Stimulated activated CD4-positive, alpha-beta T cell treated with anti-CD3 and anti-CD28 coated beads, TNF-alpha, amount 100 ng/mL, for 24 hours (primary cell): ENCODE measurements around the gene THBD.
"Not testable (repeated sequence)": the region's sequence is repeated elsewhere in the genome, so short reads cannot be mapped to it uniquely, and the experiment has no call there.

Experiments
- DNase-seq, 3 experiments: peaks; one replicate each; pipeline ENCODE4 v3.0.0-alpha.2; 2020; ENCODE audit warnings: low read depth in 3 of 3

Gene THBD

GRCh38 chr20:23035731-23036130, 13.7 kb downstream of the THBD start:
- DNase-seq: no peak

DNA sequence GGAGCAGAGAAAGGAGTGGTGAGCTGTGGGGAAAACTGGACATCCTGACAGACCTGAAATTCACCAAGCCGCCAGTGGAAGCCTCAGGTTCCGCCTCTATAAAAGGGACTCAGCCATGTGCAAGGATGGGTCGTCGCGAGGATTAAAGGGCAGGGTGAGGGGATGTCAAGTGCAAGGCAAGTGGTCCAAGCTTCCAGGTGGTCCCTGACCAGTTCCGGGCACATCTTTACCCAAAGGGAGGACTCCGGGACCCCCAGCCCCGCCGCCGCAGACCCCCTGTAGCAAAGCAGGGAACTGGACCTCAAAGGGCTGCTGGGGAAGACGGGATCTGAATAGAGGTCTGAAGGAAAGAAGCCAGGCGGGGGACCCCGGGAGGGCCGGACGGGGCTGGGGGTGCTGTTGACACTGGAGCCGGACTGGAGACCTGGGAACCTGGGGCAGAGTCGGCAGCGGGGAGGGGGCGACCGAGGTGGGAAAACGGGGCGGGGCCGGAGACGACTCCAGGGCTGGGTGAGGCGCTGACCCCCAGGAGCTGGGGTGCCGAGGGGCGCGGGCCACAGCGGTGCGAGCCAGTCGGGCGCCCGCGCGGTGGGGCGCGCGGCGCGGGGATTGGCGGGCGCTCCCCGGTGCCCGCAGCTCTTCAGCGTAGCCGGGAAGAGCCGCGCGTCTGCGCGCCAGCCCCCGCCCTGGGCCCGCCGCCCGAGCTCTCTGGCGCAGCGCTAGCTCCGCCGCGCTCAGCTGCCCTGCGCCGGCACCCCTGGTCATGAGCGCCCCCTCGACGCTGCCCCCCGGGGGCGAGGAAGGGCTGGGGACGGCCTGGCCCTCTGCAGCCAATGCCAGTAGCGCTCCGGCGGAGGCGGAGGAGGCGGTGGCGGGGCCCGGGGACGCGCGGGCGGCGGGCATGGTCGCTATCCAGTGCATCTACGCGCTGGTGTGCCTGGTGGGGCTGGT, 14.5 kb downstream of the THBD start, which contains the start of gene SSTR4:
SSTR4 (plus strand) TSS at position 592 of the 951 bp plus-strand sequence; CDS start at position 764, 172 bp downstream.
- no peak for DNase-seq

DNA sequence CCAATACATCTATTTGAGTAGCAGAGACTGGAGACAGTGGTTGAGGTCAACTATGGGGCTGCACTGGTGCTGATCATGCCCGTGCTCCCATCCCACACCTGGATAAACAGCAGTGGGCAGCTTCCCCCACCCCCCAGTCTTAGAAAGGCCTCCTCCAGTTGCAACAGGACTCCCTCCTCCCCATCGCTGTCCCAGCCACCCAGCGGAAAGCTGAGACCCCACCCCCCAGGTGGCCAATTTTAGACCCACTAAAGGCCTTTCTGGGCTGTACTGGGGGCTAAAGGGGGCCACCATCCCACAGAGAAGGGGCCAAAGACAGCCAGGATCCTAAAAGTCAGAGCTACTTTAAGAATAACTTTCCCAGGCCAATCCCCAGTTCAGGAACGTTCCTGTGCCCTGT, 15.6 kb downstream of the THBD start:
- DNase-seq: no peak

- DNase-seq: no peak
Measured at GRCh38 chr20:23032750-23033078, 16.8 kb downstream of the THBD start.

DNA sequence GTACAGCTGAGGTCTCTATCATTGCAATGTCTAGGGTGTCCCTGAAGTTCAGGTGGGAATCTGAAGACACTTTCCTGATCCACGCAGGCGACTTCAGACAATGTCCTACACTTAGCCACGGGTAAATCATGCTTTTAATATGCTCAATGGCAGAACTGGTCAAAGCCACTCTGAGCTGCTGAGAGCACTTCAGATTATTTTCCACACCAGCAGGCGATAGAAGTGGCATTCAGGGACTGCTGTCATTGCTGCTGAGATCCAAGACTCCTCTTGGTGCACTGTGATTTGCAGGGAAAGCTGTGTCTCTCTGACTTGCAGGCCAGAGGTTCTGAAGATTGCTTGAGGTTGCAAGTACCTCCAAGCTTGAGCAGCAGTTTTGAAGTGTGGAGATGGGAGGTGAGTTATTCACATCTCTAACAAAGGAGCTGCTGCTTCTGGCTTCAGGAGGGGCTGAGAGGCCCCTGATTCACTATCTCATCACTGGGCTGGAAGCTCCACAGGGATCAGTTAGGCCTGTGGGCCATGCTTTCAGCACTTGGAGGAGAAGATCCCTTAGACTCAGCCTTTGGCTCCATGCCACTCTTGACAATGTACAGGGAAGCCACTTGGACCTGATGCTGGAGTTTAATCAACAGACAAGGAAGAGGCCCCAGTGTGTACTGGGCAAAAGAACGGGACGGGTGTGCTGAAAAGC, 17.3 kb downstream of the THBD start:
- DNase-seq: no peak

DNA sequence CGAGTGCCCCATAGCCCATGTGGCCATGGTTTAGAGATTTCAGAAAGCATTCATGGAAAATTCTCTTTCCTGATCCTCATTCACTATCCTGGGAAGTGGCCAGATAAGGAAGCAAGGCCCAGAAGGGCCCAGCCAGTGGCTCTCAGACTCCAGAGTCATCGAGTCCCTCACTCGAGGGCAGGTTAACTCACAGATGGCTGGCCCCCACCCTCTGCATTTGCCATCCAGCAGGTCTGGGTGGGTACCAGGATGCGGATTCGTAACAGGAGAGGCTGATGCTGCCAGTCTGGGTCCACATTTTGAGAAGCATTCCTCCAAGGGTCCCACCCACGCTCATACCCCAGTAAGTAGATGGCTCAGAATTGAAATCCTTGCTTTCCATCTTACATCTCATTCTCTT, 18.1 kb downstream of the THBD start:
- DNase-seq: no peak

DNA sequence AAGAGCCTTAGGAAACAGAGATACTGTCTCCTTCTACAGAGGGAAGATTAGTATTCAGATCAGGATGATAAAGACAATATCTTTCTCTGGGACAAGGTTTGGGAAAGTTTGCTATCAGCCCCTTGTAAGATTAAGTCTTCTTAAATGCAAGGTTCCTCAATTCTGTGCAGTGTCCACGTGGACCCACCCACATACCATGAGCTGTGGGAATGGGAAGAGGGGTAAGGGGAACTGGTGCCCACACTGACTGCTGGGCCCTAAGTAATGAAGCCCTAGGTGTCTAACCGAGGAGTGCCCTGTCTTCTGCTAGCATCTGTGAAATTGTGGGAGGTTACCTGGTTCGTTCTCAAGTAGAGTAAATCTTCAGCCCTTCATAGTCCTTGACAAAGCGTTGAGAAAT, 20.1 kb downstream of the THBD start:
- DNase-seq: no peak

DNA sequence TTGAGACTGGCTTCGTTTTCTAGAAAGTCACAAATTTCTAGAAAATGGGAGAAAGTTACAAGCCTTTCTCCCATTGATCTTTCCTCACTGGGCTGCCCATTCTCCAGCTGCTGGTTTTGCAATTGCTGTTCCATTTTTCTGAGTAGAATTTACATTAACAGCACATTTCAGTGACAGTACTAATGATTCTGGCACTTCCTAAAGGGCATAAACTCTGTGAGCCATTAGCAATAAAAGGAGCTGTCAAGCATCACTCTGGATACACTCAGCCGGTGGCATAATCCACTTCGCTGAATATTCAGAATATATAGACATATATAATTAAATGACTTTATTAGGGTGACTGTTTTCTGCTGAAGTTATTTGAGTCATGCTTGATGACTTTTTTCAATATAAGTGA, 21.1 kb downstream of the THBD start:
- DNase-seq: no peak

DNA sequence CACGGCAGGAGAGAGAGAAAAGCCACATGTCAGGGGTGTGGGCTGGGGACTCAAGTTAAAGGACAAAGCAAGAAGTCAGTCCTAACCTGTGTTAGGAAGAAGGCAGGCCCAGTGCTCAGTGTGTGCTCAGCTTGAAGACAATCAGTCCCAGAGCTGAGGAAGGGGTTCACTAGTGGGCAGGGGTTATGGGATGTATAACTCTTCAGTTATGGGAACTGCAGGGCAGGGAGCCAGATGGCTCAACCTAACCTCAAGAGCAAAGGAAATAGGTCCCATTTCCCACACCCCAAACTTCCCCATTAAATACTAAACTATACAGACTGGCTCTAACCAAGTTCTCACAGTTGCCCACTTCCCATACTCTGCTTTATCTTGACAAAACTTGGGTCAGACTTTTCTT, 21.8 kb downstream of the THBD start:
- no peak for DNase-seq

- DNase-seq: not testable (repeated sequence)
Measured at GRCh38 chr20:23025503-23025902, 24.0 kb downstream of the THBD start.

- DNase-seq: no peak
Measured at GRCh38 chr20:23024701-23025100, 24.8 kb downstream of the THBD start.

DNA sequence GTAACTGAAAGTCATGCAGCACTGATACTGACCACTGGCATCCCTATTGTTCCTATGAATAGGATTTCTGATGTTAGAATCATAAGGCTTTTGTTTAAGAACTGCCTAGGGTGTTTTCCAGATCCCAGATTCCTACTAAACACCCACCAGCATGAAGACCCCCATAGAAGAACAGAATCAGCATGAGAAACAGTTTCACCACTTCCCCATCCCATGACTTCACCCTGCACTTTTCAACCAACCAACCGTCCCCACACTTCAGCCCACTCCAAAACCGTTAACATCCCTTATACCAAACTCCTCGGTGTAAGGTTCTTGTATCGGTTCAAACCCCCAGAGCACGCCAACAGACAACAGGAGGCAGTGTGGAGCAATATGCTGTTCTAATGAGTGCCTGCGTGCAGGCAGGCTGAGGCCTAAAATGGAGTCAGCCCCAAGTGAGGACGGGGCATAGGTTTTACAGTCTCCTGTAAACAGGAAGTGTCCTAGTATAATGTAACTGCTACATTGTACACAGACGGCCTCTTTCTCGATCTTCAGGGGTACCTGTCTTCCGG, 25.8 kb downstream of the THBD start:
- no peak for DNase-seq

DNA sequence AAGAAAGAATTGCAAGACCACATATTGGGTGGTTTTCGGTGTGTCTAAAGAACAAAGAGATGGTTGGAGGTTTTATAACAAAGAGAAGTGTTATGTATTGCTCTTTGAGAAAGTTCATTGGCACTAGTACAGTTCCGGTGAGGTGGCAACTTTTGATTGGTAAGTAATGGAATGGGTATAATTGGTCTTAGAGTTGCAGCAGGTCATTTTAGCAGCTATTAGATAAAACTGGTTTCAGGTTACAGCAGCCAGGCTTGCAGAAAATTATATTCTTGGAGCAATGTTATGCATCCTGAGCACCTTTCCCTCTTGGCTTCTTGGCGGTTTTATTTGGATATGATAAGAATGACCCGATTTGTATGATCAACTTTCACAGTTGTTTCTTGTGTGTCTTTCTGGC, 26.6 kb downstream of the THBD start:
- DNase-seq: no peak

DNA sequence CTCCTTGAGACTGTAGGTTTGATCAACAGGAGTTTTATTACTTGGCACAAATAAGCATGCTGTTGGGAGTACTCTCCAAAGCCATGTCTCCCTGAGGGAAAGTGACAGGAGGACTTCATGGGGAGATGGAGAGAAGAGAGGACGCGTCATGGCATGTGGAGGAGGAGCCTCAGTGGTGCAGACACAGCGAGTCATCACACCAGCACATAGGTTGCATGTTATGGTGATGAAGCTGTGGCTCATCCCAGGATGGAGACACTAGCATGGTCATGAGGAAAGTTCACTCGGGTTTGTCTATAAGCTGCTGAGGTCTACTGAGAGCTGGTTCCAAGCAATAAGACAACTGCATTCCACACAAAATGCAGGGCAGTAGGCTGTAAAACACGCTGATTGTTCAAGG, 27.5 kb downstream of the THBD start:
- DNase-seq: no peak

GRCh38 chr20:23021541-23021940, 27.9 kb downstream of the THBD start:
- no peak for DNase-seq

DNA sequence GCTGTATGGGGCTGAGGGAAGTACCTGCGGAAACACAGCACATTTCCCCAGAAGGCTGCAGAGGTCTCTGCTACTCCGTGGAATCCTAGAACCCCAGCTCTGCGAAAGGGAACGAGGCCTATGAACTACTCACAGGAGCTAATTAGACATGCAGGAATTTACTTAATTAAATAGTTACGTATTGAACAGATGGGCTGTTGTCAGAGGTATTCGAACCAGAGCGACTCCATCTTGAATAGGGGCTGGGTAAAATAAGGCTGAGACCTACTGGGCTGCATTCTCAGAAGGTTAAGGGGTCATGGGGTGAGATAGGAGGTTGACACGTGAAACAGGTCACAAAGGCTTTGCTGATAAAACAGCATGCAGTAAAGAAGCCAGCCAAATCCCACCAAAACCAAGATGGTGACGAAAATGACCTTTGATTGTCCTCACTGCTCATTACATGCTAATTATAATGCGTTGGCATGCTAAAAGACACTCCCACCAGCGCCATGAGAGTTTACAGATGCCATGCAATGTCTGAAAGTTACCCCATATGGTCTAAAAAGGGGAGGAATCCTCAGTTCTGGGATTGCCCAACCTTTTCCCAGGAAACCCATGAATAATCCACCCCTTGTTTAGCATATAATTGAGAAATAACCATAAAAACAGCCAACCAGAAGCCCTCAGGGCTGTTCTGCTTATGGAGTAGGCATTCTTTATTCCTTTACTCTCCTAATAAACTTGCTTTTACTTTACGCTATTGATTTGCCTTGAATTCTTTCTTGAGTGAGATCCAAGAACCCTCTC, 29.0 kb downstream of the THBD start:
- no peak for DNase-seq

DNA sequence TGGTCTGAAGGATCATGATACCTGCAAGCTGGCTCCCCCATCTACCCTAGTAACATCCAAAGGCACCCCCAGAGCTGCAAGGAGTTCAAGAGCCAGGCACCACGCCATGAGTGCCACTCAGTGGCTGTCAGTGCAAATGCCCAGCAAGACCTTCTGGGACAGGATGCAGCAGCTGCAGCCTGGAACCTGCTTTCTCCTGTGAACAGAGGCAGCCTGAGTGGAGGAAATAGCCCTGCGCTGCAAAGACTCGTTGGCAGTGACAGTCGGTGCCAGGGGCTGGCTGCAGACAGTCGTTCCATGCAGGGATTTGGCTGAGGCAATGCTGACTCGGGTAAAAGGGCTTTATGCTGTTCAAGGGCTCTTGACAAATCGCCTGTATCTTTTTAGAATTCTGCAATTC, 30.1 kb downstream of the THBD start:
- DNase-seq: no peak

- no peak for DNase-seq
Measured at GRCh38 chr20:23018941-23019340, 30.5 kb downstream of the THBD start.

DNA sequence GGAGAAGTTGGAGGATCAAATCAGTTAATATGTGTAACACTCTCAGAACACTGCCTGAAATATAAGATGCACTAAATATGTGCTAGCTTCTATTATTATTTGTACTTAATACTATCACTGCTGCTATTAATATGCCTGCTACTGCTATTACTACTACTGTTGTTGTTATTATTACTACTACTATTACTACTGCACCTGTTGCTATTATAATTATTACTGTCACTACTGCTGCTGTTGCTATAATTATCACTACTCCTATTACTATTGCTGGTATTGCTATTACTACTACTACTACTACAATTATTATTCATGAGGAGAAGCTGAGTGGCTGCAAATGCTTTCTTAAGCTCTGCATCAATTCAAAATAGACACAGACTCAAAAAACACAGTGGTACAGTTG, 31.0 kb downstream of the THBD start:
- DNase-seq: no peak

DNA sequence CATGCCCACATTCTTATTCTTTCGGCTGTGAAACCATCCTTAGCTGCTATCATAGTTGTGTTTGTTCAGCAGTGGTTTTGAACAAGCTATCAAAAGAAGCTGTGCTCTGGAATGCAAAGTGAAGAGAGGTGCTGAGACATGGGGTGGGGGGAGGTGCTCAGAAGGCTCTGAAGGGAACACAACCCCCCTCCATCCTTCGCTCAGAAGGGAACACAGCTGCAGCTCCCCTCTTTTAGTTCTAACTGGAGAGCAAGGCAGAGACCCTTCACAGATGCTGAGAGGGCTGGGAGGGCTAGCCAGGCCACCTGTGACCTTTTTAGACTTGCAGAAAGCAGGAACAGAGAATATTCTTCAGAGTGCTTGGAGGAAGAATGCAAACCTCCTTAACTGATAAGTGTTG, 32.0 kb downstream of the THBD start:
- DNase-seq: no peak

GRCh38 chr20:23013429-23013828, 36.0 kb downstream of the THBD start:
- DNase-seq: no peak
